ENCODE results near the gene FTO.

- TF ChIP-seq CTCF (IDR thresholded peaks at IDR 0.05): no peak
- no peak for TF ChIP-seq POLR2A (IDR thresholded peaks at IDR 0.05)
Measured at GRCh38 chr16:54165174-54165911, 461.4 kb downstream of the FTO start.

All from uterus (tissue), 2 donors.